Measurements from ENCODE around the gene CCDC89. TPM values are rescaled to one million over a fixed set of nuclear protein-coding genes. Genes with fewer than 3 reads are reported as not detected.

The CCDC89 gene
- total and polyA plus RNA-seq, 2 of the 13 experiments (the other 11 are each of a cell fraction or from before 2014, with no cell fraction given) = 0.13 to 0.38 TPM

GRCh38 chr11:85664615-85665481 lies 21.1 kb downstream of the CCDC89 start, which contains the start of gene CREBZF (continued):
- TF ChIP-seq TGIF2 (CRISPR knock-in tag; IDR thresholded peaks at IDR 0.05) (peak; percentile 59; the same call in 1 of the 2 replicates), ZNF121 (CRISPR knock-in tag; IDR thresholded peaks at IDR 0.05) (no peak), ATF7 (IDR thresholded peaks at IDR 0.05) (peak; percentile 81), ATF7 (CRISPR knock-in tag; IDR thresholded peaks at IDR 0.05) (0 out of 2 replicates have a peak, but pooled peaks have one; percentile 58), ZNF317 (CRISPR knock-in tag; IDR thresholded peaks at IDR 0.05) (peak; percentile 82), ZNF343 (CRISPR knock-in tag; IDR thresholded peaks at IDR 0.05) (no peak), ZNF782 (CRISPR knock-in tag; IDR thresholded peaks at IDR 0.05; ENCODE audit: borderline replicate concordance) (no peak), RNF2 (conservative IDR thresholded peaks at IDR 0.05; ENCODE audit: low read depth) (0 out of 2 replicates have a peak, but pooled peaks have one; percentile 34), RAD21 (CRISPR knock-in tag; IDR thresholded peaks at IDR 0.05) (no peak; the same call in 1 of the 2 replicates), ZNF562 (CRISPR knock-in tag; IDR thresholded peaks at IDR 0.05; ENCODE audit: borderline replicate concordance) (no peak), RARA (CRISPR knock-in tag; IDR thresholded peaks at IDR 0.05) (0 out of 2 replicates have a peak, but pooled peaks have one; percentile 19), KAT7 (CRISPR knock-in tag; IDR thresholded peaks at IDR 0.05; ENCODE audit: borderline replicate concordance) (no peak), ZNF124 (CRISPR knock-in tag; IDR thresholded peaks at IDR 0.05) (no peak; the same call in 1 of the 2 replicates), GATA4 (IDR thresholded peaks at IDR 0.05; ENCODE audit: borderline replicate concordance, low read depth) (no peak; the same call in 1 of the 2 replicates), ZNF30 (CRISPR knock-in tag; IDR thresholded peaks at IDR 0.05) (no peak), HNF4A (CRISPR knock-in tag; IDR thresholded peaks at IDR 0.05) (no peak), ZNF672 (CRISPR knock-in tag; IDR thresholded peaks at IDR 0.05) (no peak), ZNF292 (CRISPR knock-in tag; IDR thresholded peaks at IDR 0.05; ENCODE audit: borderline replicate concordance, low read depth) (no peak), MAF1 (CRISPR knock-in tag; IDR thresholded peaks at IDR 0.05; ENCODE audit: borderline replicate concordance) (no peak), AHR (CRISPR knock-in tag; IDR thresholded peaks at IDR 0.05) (peak; percentile 79), ZNF12 (CRISPR knock-in tag; IDR thresholded peaks at IDR 0.05) (peak; percentile 55; the same call in 1 of the 2 replicates), TAF1 (CRISPR knock-in tag; IDR thresholded peaks at IDR 0.05) (peak; percentile 84), ZNF225 (CRISPR knock-in tag; IDR thresholded peaks at IDR 0.05) (no peak)
- TF ChIP-seq, protein P1, sequence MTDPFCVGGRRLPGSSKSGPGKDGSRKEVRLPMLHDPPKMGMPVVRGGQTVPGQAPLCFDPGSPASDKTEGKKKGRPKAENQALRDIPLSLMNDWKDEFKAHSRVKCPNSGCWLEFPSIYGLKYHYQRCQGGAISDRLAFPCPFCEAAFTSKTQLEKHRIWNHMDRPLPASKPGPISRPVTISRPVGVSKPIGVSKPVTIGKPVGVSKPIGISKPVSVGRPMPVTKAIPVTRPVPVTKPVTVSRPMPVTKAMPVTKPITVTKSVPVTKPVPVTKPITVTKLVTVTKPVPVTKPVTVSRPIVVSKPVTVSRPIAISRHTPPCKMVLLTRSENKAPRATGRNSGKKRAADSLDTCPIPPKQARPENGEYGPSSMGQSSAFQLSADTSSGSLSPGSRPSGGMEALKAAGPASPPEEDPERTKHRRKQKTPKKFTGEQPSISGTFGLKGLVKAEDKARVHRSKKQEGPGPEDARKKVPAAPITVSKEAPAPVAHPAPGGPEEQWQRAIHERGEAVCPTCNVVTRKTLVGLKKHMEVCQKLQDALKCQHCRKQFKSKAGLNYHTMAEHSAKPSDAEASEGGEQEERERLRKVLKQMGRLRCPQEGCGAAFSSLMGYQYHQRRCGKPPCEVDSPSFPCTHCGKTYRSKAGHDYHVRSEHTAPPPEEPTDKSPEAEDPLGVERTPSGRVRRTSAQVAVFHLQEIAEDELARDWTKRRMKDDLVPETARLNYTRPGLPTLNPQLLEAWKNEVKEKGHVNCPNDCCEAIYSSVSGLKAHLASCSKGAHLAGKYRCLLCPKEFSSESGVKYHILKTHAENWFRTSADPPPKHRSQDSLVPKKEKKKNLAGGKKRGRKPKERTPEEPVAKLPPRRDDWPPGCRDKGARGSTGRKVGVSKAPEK (CRISPR knock-in tag; IDR thresholded peaks at IDR 0.05; ENCODE audit: borderline replicate concordance) = no peak
- TF ChIP-seq, protein P2, sequence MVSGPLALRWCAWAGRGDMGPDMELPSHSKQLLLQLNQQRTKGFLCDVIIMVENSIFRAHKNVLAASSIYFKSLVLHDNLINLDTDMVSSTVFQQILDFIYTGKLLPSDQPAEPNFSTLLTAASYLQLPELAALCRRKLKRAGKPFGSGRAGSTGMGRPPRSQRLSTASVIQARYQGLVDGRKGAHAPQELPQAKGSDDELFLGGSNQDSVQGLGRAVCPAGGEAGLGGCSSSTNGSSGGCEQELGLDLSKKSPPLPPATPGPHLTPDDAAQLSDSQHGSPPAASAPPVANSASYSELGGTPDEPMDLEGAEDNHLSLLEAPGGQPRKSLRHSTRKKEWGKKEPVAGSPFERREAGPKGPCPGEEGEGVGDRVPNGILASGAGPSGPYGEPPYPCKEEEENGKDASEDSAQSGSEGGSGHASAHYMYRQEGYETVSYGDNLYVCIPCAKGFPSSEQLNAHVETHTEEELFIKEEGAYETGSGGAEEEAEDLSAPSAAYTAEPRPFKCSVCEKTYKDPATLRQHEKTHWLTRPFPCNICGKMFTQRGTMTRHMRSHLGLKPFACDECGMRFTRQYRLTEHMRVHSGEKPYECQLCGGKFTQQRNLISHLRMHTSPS (CRISPR knock-in tag; IDR thresholded peaks at IDR 0.05; ENCODE audit: low read depth) = no peak
- TF ChIP-seq, protein P3, sequence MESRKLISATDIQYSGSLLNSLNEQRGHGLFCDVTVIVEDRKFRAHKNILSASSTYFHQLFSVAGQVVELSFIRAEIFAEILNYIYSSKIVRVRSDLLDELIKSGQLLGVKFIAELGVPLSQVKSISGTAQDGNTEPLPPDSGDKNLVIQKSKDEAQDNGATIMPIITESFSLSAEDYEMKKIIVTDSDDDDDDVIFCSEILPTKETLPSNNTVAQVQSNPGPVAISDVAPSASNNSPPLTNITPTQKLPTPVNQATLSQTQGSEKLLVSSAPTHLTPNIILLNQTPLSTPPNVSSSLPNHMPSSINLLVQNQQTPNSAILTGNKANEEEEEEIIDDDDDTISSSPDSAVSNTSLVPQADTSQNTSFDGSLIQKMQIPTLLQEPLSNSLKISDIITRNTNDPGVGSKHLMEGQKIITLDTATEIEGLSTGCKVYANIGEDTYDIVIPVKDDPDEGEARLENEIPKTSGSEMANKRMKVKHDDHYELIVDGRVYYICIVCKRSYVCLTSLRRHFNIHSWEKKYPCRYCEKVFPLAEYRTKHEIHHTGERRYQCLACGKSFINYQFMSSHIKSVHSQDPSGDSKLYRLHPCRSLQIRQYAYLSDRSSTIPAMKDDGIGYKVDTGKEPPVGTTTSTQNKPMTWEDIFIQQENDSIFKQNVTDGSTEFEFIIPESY (CRISPR knock-in tag; IDR thresholded peaks at IDR 0.05) = no peak; the same call in 1 of the 2 replicates

Data from HepG2 (cell line).